Measurements from ENCODE around the gene AARSD1. TPM values are rescaled to one million over a fixed set of nuclear protein-coding genes. Genes with fewer than 3 reads are reported as not detected.
"Not testable (repeated sequence)": the region's sequence is repeated elsewhere in the genome, so short reads cannot be mapped to it uniquely, and the experiment has no call there.

Gene AARSD1
- total and polyA plus RNA-seq, 10 donors: 13.1 to 55.6 (median 34.1) TPM

- no peak overlapping the region for H3K4me3 ChIP-seq
Observed at GRCh38 chr17:42917236-42917603, 47.0 kb downstream of the AARSD1 start.

GRCh38 chr17:42916388-42917235 is 47.6 kb downstream of the AARSD1 start:
- H3K9me3 ChIP-seq; intact Hi-C loops (cut with DNase I; ENCODE audit: low total_unique reads); DNase-seq; H3K27ac ChIP-seq; H3K4me1 ChIP-seq; H3K4me3 ChIP-seq; H3K36me3 ChIP-seq: not testable (repeated sequence)
- WGBS, 5 donors: 80 to 97% (median 86%) methylated on average over 4 of the region's 4 CpGs
- H3K27me3 ChIP-seq (replicated peaks in 1 of 7): peaks cover 0 to 18% (median 0%) of the 10 kb centered on the region in 7 donors

More at GRCh38 chr17:42917236-42917603, 47.0 kb downstream of the AARSD1 start:
- DNase-seq: no peak
- intact Hi-C loops (cut with DNase I; ENCODE audit: low total_unique reads): no loop called here
- 71 to 82% (median 79%) methylated on average over 8 of the region's 8 CpGs for WGBS, 5 donors
- peaks cover 0 to 8% (median 2%) of the 10 kb centered on the region in 6 donors for H3K4me1 ChIP-seq
- TF ChIP-seq CTCF (IDR thresholded peaks at IDR 0.05 in 8 of 11, conservative IDR thresholded peaks at IDR 0.05 in 3 of 11) (no peak), POLR2AphosphoS5 (IDR thresholded peaks at IDR 0.05) (no peak)
- H3K27me3 ChIP-seq (replicated peaks in 1 of 7): peaks cover 0 to 18% (median 0%) of the 10 kb centered on the region in 7 donors
- H3K27ac ChIP-seq: no peak overlapping the region
- H3K36me3 ChIP-seq: no peaks in the 10 kb centered on the region
- no peaks in the 10 kb centered on the region for H3K9me3 ChIP-seq

- H3K36me3 ChIP-seq; H3K9me3 ChIP-seq; DNase-seq; H3K4me3 ChIP-seq; intact Hi-C loops (cut with DNase I; ENCODE audit: low total_unique reads); H3K4me1 ChIP-seq; H3K27ac ChIP-seq: not testable (repeated sequence)
- peaks cover 0 to 21% (median 3%) of the 10 kb centered on the region in 7 donors for H3K27me3 ChIP-seq (replicated peaks in 1 of 7)
- WGBS, 5 donors: 85 to 96% (median 94%) methylated on average over 6 of the region's 6 CpGs
Observed at GRCh38 chr17:42915288-42915687, 49.0 kb downstream of the AARSD1 start.

GRCh38 chr17:42913981-42914617 is 50.2 kb downstream of the AARSD1 start:
- no peaks in the 10 kb centered on the region for H3K36me3 ChIP-seq
- DNase-seq: no peak
- intact Hi-C loops (cut with DNase I; ENCODE audit: low total_unique reads): no loop called here

More at GRCh38 chr17:42913981-42914617, 50.2 kb downstream of the AARSD1 start:
- no peak for TF ChIP-seq CTCF (IDR thresholded peaks at IDR 0.05 in 8 of 11, conservative IDR thresholded peaks at IDR 0.05 in 3 of 11)
- TF ChIP-seq POLR2A (IDR thresholded peaks at IDR 0.05): no peak
- no peak for TF ChIP-seq POLR2AphosphoS5 (IDR thresholded peaks at IDR 0.05)
- 81 to 96% (median 87%) methylated on average over 3 of the region's 3 CpGs for WGBS, 5 donors
- Histone ChIP-seq H3K27me3 (replicated peaks in 1 of 7) (peaks cover 0 to 10% (median 0%) of the 10 kb centered on the region in 7 donors), H3K27ac (no peak overlapping the region), H3K9me3 (no peaks in the 10 kb centered on the region), H3K4me1 (no peaks in the 10 kb centered on the region), H3K4me3 (no peak overlapping the region)
